ENCODE measurements around the gene HMCN1. TPM values are rescaled to one million over a fixed set of nuclear protein-coding genes. Genes with fewer than 3 reads are reported as not detected.

Gene HMCN1
- total RNA-seq, 6 donors from 2014 or later, result 15.7 to 43.3 (median 27.2) TPM

DNA sequence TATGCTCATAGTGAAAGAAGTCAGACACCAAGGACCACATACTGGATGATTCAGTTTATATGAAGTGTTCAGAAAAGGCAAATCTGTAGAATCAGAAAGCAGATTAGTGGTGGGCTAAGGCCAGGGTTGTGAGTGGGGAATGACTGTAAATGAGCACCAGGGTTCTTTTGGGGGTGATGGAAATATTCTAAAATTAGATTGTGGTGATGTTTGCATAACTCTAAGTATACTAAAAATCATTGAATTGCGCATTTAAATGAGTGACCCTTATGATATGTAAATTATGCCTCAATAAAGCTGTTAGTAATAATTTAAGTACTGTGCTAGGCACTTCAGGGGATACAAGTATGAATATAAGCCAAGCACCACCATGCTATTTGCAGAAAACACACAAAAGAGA is 384.5 kb downstream of the HMCN1 start:
- no peak for TF ChIP-seq POLR2A (IDR thresholded peaks at IDR 0.05)
- TF ChIP-seq EP300 (IDR thresholded peaks at IDR 0.05), result no peak
- no peak for TF ChIP-seq CTCF (IDR thresholded peaks at IDR 0.05)
- no peak overlapping the region for H3K27ac ChIP-seq
- ATAC-seq (ENCODE audit: low FRiP score in 2 of 2) (no peak), DNase-seq (no peak)
- peaks cover 0 to 15% (median 1%) of the 10 kb centered on the region in 4 donors for H3K36me3 ChIP-seq
- WGBS, 2 donors, result 79 to 88% methylated on average over 1 of the region's 1 CpG
- no peaks in the 10 kb centered on the region for H3K4me1 ChIP-seq
- no peaks in the 10 kb centered on the region for H3K27me3 ChIP-seq
- no peak overlapping the region for H3K4me3 ChIP-seq
- no peaks in the 10 kb centered on the region for H3K9me3 ChIP-seq

- Histone ChIP-seq H3K4me1 (no peaks in the 10 kb centered on the region), H3K27ac (no peak overlapping the region), H3K4me3 (no peak overlapping the region), H3K27me3 (no peaks in the 10 kb centered on the region), H3K9me3 (no peaks in the 10 kb centered on the region), H3K36me3 (peaks cover 0 to 15% (median 1%) of the 10 kb centered on the region in 4 donors)
- no peak for DNase-seq
- no peak for ATAC-seq (ENCODE audit: low FRiP score in 2 of 2)
- TF ChIP-seq EP300 (IDR thresholded peaks at IDR 0.05), result no peak
- no peak for TF ChIP-seq CTCF (IDR thresholded peaks at IDR 0.05)
- WGBS, 2 donors, result 93 to 96% methylated on average over 9 of the region's 9 CpGs
Observed at GRCh38 chr1:186122837-186123236, 388.6 kb downstream of the HMCN1 start.

- ATAC-seq (ENCODE audit: low FRiP score in 2 of 2), result no peak
- peaks cover 0 to 6% (median 1%) of the 10 kb centered on the region in 4 donors for H3K36me3 ChIP-seq
- 81 to 85% methylated on average over 4 of the region's 4 CpGs for WGBS, 2 donors
- no peaks in the 10 kb centered on the region for H3K4me1 ChIP-seq
- no peak overlapping the region for H3K27ac ChIP-seq
- DNase-seq, result no peak
- H3K4me3 ChIP-seq, result no peak overlapping the region
- H3K27me3 ChIP-seq, result no peaks in the 10 kb centered on the region
- no peaks in the 10 kb centered on the region for H3K9me3 ChIP-seq
- TF ChIP-seq POLR2AphosphoS5 (IDR thresholded peaks at IDR 0.05) (no peak), EP300 (IDR thresholded peaks at IDR 0.05) (no peak), CTCF (IDR thresholded peaks at IDR 0.05) (no peak), POLR2A (IDR thresholded peaks at IDR 0.05) (no peak)
Observed at GRCh38 chr1:186125035-186125434, 390.8 kb downstream of the HMCN1 start.

DNA sequence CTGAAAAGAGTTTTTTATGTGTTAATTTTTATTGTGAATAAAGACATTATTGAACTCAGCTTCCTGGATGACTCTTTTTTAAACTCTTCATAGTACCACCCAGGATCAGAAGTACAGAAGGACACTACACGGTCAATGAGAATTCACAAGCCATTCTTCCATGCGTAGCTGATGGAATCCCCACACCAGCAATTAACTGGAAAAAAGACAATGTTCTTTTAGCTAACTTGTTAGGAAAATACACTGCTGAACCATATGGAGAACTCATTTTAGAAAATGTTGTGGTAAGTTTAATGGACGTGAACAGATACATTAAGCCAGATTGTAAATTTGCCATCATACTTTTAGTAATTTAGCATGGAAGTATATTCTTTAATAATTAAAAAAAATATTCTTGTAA is 391.3 kb downstream of the HMCN1 start:
- no peak for DNase-seq
- Histone ChIP-seq H3K4me1 (no peaks in the 10 kb centered on the region), H3K9me3 (no peaks in the 10 kb centered on the region), H3K27me3 (no peaks in the 10 kb centered on the region), H3K27ac (no peak overlapping the region), H3K36me3 (peaks cover 0 to 10% (median 1%) of the 10 kb centered on the region in 4 donors), H3K4me3 (no peak overlapping the region)
- TF ChIP-seq EP300 (IDR thresholded peaks at IDR 0.05) (no peak), POLR2AphosphoS5 (IDR thresholded peaks at IDR 0.05) (no peak), CTCF (IDR thresholded peaks at IDR 0.05) (no peak), POLR2A (IDR thresholded peaks at IDR 0.05) (no peak)
- 95 to 96% methylated on average over 3 of the region's 3 CpGs for WGBS, 2 donors
- ATAC-seq (ENCODE audit: low FRiP score in 2 of 2), result no peak

DNA sequence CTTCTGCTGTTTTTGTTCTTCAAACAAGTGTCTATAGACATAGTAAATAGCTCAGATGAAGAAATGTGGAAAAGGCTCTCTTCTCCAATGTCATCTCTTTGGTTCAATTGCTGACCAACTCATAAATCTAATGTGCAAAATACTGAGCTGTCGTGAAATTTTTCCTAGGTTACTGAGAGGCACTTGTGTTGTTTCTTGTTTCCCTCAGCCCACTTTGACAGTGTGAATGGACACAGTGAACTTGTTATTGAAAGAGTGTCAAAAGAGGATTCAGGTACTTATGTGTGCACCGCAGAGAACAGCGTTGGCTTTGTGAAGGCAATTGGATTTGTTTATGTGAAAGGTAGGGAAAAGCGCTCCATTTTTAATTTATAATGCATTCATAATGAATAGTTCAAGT is 395.6 kb downstream of the HMCN1 start:
- no peaks in the 10 kb centered on the region for H3K4me1 ChIP-seq
- no peak overlapping the region for H3K4me3 ChIP-seq
- TF ChIP-seq CTCF (IDR thresholded peaks at IDR 0.05), result no peak
- no peak for TF ChIP-seq POLR2AphosphoS5 (IDR thresholded peaks at IDR 0.05)
- no peak for TF ChIP-seq EP300 (IDR thresholded peaks at IDR 0.05)
- TF ChIP-seq POLR2A (IDR thresholded peaks at IDR 0.05), result no peak
- H3K27ac ChIP-seq, result no peak overlapping the region
- H3K36me3 ChIP-seq, result peaks cover 0 to 7% (median 0%) of the 10 kb centered on the region in 4 donors
- H3K27me3 ChIP-seq, result no peaks in the 10 kb centered on the region
- no peaks in the 10 kb centered on the region for H3K9me3 ChIP-seq
- WGBS, 2 donors, result 82 to 91% methylated on average over 4 of the region's 4 CpGs
- ATAC-seq (ENCODE audit: low FRiP score in 2 of 2) (no peak), DNase-seq (no peak)

Measured in upper lobe of left lung (tissue), 6 donors.